ENCODE data around the gene SERP2. TPM values are rescaled to one million over a fixed set of nuclear protein-coding genes. Genes with fewer than 3 reads are reported as not detected.

SERP2 gene
- polyA plus RNA-seq, 2 of the 4 experiments (the other 2 are of a cell fraction): not detected

DNA sequence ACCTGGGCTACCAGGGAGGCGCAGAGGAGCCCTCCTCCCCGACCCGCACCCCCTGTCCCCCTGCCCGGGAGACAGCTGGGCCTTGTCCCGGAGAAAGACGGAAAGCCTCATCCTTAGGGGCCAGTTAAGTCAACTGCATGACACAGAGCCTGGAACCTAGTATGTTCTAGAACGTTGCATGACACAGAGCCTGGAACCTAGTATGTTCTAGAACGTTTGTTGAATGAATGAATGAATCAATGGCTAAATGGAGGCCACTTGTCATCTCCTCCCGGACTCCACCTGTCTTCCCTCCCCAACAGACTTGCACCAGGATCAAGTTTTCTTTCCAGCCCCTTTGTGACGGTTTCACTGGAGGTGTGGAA lies 706 bp downstream of the SERP2 start:
- CTCF ChIA-PET: interaction anchor here (0.8 kb wide), 1 partner anchor 21 kb away, joined by 4 read pairs; no protein-coding TSS in a partner anchor
- no peak for ATAC-seq
- peaks cover 11% of the 10 kb centered on the region; the same call in 2 of the 3 replicates for H3K4me1 ChIP-seq
- TF ChIP-seq TP53 (CRISPR knock-in tag; IDR thresholded peaks at IDR 0.05) (no peak), NFE2L2 (conservative IDR thresholded peaks at IDR 0.05; ENCODE audit: low read length) (no peak), SMC3 (IDR thresholded peaks at IDR 0.05) (no peak), HOXA7 (CRISPR knock-in tag; IDR thresholded peaks at IDR 0.05) (no peak), POLR2AphosphoS2 (conservative IDR thresholded peaks at IDR 0.05; ENCODE audit: low read length) (no peak), HOXB13 (CRISPR knock-in tag; IDR thresholded peaks at IDR 0.05; ENCODE audit: low read depth) (no peak), MAFK (IDR thresholded peaks at IDR 0.05; ENCODE audit: partially characterized antibody) (no peak), KDM5A (IDR thresholded peaks at IDR 0.05) (no peak), ZSCAN20 (CRISPR knock-in tag; IDR thresholded peaks at IDR 0.05) (no peak), MYC (IDR thresholded peaks at IDR 0.05; ENCODE audit: borderline replicate concordance, low read length) (no peak), RARB (CRISPR knock-in tag; IDR thresholded peaks at IDR 0.05) (no peak), JUNB (IDR thresholded peaks at IDR 0.05) (no peak), POLR2A (IDR thresholded peaks at IDR 0.05; ENCODE audit: low read length) (no peak), PHF8 (IDR thresholded peaks at IDR 0.05; ENCODE audit: borderline replicate concordance, low read depth) (no peak), ZFP36 (IDR thresholded peaks at IDR 0.05; ENCODE audit: borderline replicate concordance, partially characterized antibody) (no peak)
- TF ChIP-seq, protein P1, sequence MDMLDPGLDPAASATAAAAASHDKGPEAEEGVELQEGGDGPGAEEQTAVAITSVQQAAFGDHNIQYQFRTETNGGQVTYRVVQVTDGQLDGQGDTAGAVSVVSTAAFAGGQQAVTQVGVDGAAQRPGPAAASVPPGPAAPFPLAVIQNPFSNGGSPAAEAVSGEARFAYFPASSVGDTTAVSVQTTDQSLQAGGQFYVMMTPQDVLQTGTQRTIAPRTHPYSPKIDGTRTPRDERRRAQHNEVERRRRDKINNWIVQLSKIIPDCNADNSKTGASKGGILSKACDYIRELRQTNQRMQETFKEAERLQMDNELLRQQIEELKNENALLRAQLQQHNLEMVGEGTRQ (IDR thresholded peaks at IDR 0.05): no peak
- TF ChIP-seq, protein P2, sequence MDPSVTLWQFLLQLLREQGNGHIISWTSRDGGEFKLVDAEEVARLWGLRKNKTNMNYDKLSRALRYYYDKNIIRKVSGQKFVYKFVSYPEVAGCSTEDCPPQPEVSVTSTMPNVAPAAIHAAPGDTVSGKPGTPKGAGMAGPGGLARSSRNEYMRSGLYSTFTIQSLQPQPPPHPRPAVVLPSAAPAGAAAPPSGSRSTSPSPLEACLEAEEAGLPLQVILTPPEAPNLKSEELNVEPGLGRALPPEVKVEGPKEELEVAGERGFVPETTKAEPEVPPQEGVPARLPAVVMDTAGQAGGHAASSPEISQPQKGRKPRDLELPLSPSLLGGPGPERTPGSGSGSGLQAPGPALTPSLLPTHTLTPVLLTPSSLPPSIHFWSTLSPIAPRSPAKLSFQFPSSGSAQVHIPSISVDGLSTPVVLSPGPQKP (IDR thresholded peaks at IDR 0.05; ENCODE audit: low read depth, low read length): no peak
- TF ChIP-seq, protein P3, sequence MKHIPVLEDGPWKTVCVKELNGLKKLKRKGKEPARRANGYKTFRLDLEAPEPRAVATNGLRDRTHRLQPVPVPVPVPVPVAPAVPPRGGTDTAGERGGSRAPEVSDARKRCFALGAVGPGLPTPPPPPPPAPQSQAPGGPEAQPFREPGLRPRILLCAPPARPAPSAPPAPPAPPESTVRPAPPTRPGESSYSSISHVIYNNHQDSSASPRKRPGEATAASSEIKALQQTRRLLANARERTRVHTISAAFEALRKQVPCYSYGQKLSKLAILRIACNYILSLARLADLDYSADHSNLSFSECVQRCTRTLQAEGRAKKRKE (CRISPR knock-in tag; IDR thresholded peaks at IDR 0.05; ENCODE audit: low read depth): no peak
- no peaks in the 10 kb centered on the region for H3K9me3 ChIP-seq
- FAIRE-seq: no peak
- POLR2A ChIA-PET: no interaction called here
- H3K4me3 ChIP-seq: no peak overlapping the region
- no peak for DNase-seq (ENCODE audit: low read depth in 1 of 2, low spot score in 1 of 2)
- H3K27ac ChIP-seq: no peak overlapping the region
- WGBS (ENCODE audit: missing lambda C conversion rate): 95% methylated on average over 5 of the region's 10 CpGs
- H3K4me2 ChIP-seq: no peak overlapping the region

DNA sequence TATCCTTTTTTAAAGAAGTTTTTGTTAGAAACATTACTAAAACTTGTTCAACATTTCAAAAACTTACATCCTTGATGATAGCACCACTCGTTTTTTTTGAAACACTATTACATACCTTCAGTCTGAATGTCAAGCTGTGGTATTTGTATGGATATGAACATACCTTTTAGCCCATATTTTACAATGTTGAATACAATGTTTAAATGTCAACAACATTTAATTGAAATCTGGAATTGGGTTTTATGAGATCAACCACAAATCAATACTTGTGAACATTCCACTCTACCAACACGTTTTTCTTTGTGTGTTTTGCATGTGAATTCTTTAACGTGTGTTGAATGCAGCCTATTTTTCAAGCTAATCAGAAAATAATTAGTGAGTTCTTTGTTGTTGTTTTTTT lies 4.7 kb downstream of the SERP2 start:
- 35% methylated on average over 3 of the region's 3 CpGs for WGBS (ENCODE audit: missing lambda C conversion rate)
- DNase-seq (ENCODE audit: low read depth in 1 of 2, low spot score in 1 of 2): no peak
- no peak overlapping the region for H3K27ac ChIP-seq
- no peak for ATAC-seq
- no peak for FAIRE-seq
- H3K4me3 ChIP-seq: no peak overlapping the region
- CTCF ChIA-PET: no interaction called here
- TF ChIP-seq, protein P4, sequence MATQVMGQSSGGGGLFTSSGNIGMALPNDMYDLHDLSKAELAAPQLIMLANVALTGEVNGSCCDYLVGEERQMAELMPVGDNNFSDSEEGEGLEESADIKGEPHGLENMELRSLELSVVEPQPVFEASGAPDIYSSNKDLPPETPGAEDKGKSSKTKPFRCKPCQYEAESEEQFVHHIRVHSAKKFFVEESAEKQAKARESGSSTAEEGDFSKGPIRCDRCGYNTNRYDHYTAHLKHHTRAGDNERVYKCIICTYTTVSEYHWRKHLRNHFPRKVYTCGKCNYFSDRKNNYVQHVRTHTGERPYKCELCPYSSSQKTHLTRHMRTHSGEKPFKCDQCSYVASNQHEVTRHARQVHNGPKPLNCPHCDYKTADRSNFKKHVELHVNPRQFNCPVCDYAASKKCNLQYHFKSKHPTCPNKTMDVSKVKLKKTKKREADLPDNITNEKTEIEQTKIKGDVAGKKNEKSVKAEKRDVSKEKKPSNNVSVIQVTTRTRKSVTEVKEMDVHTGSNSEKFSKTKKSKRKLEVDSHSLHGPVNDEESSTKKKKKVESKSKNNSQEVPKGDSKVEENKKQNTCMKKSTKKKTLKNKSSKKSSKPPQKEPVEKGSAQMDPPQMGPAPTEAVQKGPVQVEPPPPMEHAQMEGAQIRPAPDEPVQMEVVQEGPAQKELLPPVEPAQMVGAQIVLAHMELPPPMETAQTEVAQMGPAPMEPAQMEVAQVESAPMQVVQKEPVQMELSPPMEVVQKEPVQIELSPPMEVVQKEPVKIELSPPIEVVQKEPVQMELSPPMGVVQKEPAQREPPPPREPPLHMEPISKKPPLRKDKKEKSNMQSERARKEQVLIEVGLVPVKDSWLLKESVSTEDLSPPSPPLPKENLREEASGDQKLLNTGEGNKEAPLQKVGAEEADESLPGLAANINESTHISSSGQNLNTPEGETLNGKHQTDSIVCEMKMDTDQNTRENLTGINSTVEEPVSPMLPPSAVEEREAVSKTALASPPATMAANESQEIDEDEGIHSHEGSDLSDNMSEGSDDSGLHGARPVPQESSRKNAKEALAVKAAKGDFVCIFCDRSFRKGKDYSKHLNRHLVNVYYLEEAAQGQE (IDR thresholded peaks at IDR 0.05): no peak
- no peak for TF ChIP-seq ZNF302 (CRISPR knock-in tag; IDR thresholded peaks at IDR 0.05)
- TF ChIP-seq HOXA7 (CRISPR knock-in tag; IDR thresholded peaks at IDR 0.05): no peak
- TF ChIP-seq, protein P3 (CRISPR knock-in tag; IDR thresholded peaks at IDR 0.05; ENCODE audit: low read depth): no peak
- TF ChIP-seq, protein P5, sequence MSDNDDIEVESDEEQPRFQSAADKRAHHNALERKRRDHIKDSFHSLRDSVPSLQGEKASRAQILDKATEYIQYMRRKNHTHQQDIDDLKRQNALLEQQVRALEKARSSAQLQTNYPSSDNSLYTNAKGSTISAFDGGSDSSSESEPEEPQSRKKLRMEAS (IDR thresholded peaks at IDR 0.05): no peak
- no peak for TF ChIP-seq CHD4 (IDR thresholded peaks at IDR 0.05; ENCODE audit: borderline replicate concordance)
- TF ChIP-seq KDM5A (IDR thresholded peaks at IDR 0.05): no peak
- TF ChIP-seq JUN (IDR thresholded peaks at IDR 0.05): no peak
- no peak for TF ChIP-seq GATA3 (IDR thresholded peaks at IDR 0.05; ENCODE audit: borderline replicate concordance)
- TF ChIP-seq MAZ (IDR thresholded peaks at IDR 0.05; ENCODE audit: borderline replicate concordance, low read depth, low read length): no peak
- no peak for TF ChIP-seq PHF8 (IDR thresholded peaks at IDR 0.05; ENCODE audit: borderline replicate concordance, low read depth)
- TF ChIP-seq SMC3 (IDR thresholded peaks at IDR 0.05): no peak
- no peak for TF ChIP-seq ZC3H11A (IDR thresholded peaks at IDR 0.05)
- TF ChIP-seq FOSL2 (IDR thresholded peaks at IDR 0.05): no peak
- TF ChIP-seq FOSL2 (CRISPR knock-in tag; IDR thresholded peaks at IDR 0.05): no peak
- TF ChIP-seq, protein P6, sequence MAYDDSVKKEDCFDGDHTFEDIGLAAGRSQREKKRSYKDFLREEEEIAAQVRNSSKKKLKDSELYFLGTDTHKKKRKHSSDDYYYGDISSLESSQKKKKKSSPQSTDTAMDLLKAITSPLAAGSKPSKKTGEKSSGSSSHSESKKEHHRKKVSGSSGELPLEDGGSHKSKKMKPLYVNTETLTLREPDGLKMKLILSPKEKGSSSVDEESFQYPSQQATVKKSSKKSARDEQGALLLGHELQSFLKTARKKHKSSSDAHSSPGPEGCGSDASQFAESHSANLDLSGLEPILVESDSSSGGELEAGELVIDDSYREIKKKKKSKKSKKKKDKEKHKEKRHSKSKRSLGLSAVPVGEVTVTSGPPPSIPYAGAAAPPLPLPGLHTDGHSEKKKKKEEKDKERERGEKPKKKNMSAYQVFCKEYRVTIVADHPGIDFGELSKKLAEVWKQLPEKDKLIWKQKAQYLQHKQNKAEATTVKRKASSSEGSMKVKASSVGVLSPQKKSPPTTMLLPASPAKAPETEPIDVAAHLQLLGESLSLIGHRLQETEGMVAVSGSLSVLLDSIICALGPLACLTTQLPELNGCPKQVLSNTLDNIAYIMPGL (CRISPR knock-in tag; IDR thresholded peaks at IDR 0.05; ENCODE audit: borderline replicate concordance): no peak
- H3K9me3 ChIP-seq: no peaks in the 10 kb centered on the region
- H3K4me1 ChIP-seq: peaks cover 8% of the 10 kb centered on the region
- no peak overlapping the region for H3K4me2 ChIP-seq
- POLR2A ChIA-PET: no interaction called here

Measured in A549 (cell line).